ENCODE measurements around the gene GPANK1. TPM values are rescaled to one million over a fixed set of nuclear protein-coding genes. Genes with fewer than 3 reads are reported as not detected.

GPANK1 gene
- total and polyA plus RNA-seq, 2 of the 13 experiments (the other 11 are each of a cell fraction or from before 2014, with no cell fraction given) = 15.4 to 22.8 TPM

GRCh38 chr6:31659649-31660380 is 5.0 kb downstream of the GPANK1 start:
- ChIA-PET CTCF (ENCODE audit: low intra/inter-chr PET ratio, low total read pairs) (no interaction called here), POLR2A (interaction anchor here (0.6 to 7.4 kb wide), 23 partner anchors 6 to 286 kb away, joined by 3 to 438 read pairs (median 5); partner anchors contain the start of genes AIF1, APOM, BAG6 and CFB)
- no peaks in the 10 kb centered on the region for H3K9me3 ChIP-seq (ENCODE audit: low read length)
- H3K36me3 ChIP-seq (replicated peaks in 1 of 2; ENCODE audit: control insufficient read depth in 1 of 2, insufficient read depth in 2 of 2, low read length in 2 of 2) = peaks cover 10 to 20% of the 10 kb centered on the region in 2 experiments
- peaks cover 70% of the 10 kb centered on the region for H3K79me2 ChIP-seq (ENCODE audit: insufficient read depth, low read length)
- H3K4me3 ChIP-seq (replicated peaks in 1 of 3; ENCODE audit: insufficient read depth in 1 of 3, low read depth in 2 of 3, low read length in 3 of 3) = peak overlapping the region; percentile 56 to 78 (median 68)
- peak; percentile 23 for FAIRE-seq
- H3K27ac ChIP-seq (ENCODE audit: extremely low read length, insufficient read depth, low read length) = peak overlapping the region; percentile 73
- peaks cover 94% of the 10 kb centered on the region for H3K4me1 ChIP-seq (ENCODE audit: insufficient read depth, low read length)
- 15% methylated on average over 7 of the region's 13 CpGs for WGBS (ENCODE audit: low lambda C conversion rate)
- no peaks in the 10 kb centered on the region; a peak in 2 of 5 replicates for H3K27me3 ChIP-seq (ENCODE audit: control insufficient read depth in 1 of 2, insufficient read depth in 2 of 2, low read length in 2 of 2)
- ATAC-seq = peak; percentile 1; the same call in 1 of the 3 replicates
- DNase-seq (ENCODE audit: low spot score) = no peak
- in situ Hi-C loops (cut with HindIII; ENCODE audit: extremely low pct_ligation_motif_present, low pct_unique_long_range_greater_than_20kb) = no loop called here
- H3K9ac ChIP-seq (ENCODE audit: insufficient read depth, low read depth, low read length) = peak overlapping the region; percentile 72
- H3K4me2 ChIP-seq (ENCODE audit: low read depth, low read length) = peak overlapping the region; percentile 100
- intact Hi-C loops (cut with micrococcal nuclease; ENCODE audit: unreplicated experiment) = loop anchor here (1.0 to 10.0 kb wide), 2 partner anchors 8 to 115 kb away; partner anchors contain the start of genes ATP6V1G2, BAG6, DDX39B and NFKBIL1
- peaks cover 19% of the 10 kb centered on the region; the same call in 1 of the 2 replicates for H4K20me1 ChIP-seq (ENCODE audit: insufficient read depth, low read length)
- no peak overlapping the region for H2AFZ ChIP-seq (ENCODE audit: low read length)
- BruUV-seq (replicated peaks) = no TSS peak
- no peak; the same call in 1 of the 2 replicates for TF ChIP-seq NFKBIZ (CRISPR knock-in tag; IDR thresholded peaks at IDR 0.05)
- no peak for TF ChIP-seq PRDM15 (CRISPR knock-in tag; IDR thresholded peaks at IDR 0.05)
- TF ChIP-seq ZNF343 (CRISPR knock-in tag; IDR thresholded peaks at IDR 0.05) = peak; percentile 27; the same call in 1 of the 2 replicates
- no peak for TF ChIP-seq FOXC1 (CRISPR knock-in tag; IDR thresholded peaks at IDR 0.05; ENCODE audit: borderline replicate concordance)
- TF ChIP-seq ZFY (CRISPR knock-in tag; IDR thresholded peaks at IDR 0.05) = no peak
- TF ChIP-seq ZNF737 (CRISPR knock-in tag; IDR thresholded peaks at IDR 0.05; ENCODE audit: borderline replicate concordance) = 0 out of 2 replicates have a peak, but pooled peaks have one; percentile 58
- TF ChIP-seq NBN (conservative IDR thresholded peaks at IDR 0.05) = no peak
- no peak for TF ChIP-seq PRDM4 (CRISPR knock-in tag; IDR thresholded peaks at IDR 0.05; ENCODE audit: borderline replicate concordance)
- no peak for TF ChIP-seq ZSCAN30 (CRISPR knock-in tag; IDR thresholded peaks at IDR 0.05)
- TF ChIP-seq ZNF430 (CRISPR knock-in tag; IDR thresholded peaks at IDR 0.05) = 0 out of 2 replicates have a peak, but pooled peaks have one; percentile 8
- TF ChIP-seq NAIF1 (CRISPR knock-in tag; IDR thresholded peaks at IDR 0.05; ENCODE audit: borderline replicate concordance) = no peak; the same call in 1 of the 2 replicates
- no peak; the same call in 1 of the 2 replicates for TF ChIP-seq FOXO4 (CRISPR knock-in tag; conservative IDR thresholded peaks at IDR 0.05)
- no peak for TF ChIP-seq KLF9 (CRISPR knock-in tag; IDR thresholded peaks at IDR 0.05; ENCODE audit: low read depth)

Data from HepG2 (cell line).